OCI-LY7 (cell line): ENCODE data around the gene TSHZ2.

ENCODE experiments used
- CTCF ChIP-seq: fragments of 200-600 bp; sonication (generic); conservative IDR thresholded peaks from 2 replicates; pipeline ENCODE4 v1.5.1; 2014; ENCODE audit warnings: mild to moderate bottlenecking, antibody characterized with exemption, low read length, moderate library complexity, mixed read lengths
- EZH2phosphoT487 ChIP-seq: fragments of 200-600 bp; sonication (generic); IDR thresholded peaks from 2 replicates; pipeline ENCODE4 v1.6.1; 2018; ENCODE audit warnings: low read depth, borderline replicate concordance, mild to moderate bottlenecking, mixed run types, antibody characterized with exemption, low read length, moderate library complexity, mixed read lengths

- TF ChIP-seq CTCF (no peak), EZH2phosphoT487 (no peak)
These were observed 412.2 kb downstream of the TSHZ2 start for GRCh38 chr20:53384392-53384791.
